CD14-positive monocyte (primary cell): ENCODE data around the gene ARHGEF10L. TPM values are rescaled to one million over a fixed set of nuclear protein-coding genes. Genes with fewer than 3 reads are reported as not detected.

ENCODE experiments used
- DNase-seq, 3 donors: peaks; one replicate each; pipeline ENCODE4 v3.0.0-alpha.2; 2011 to 2022
- H2AFZ ChIP-seq: 2 replicates; pipeline ENCODE4 v1.6.0; 2012; ENCODE audit warnings: mild to moderate bottlenecking, low read depth, low read length, inconsistent platforms; ENCODE audit not compliant: insufficient read depth, poor library complexity, severe bottlenecking
- H3K27ac ChIP-seq, 2 donors: 1 replicate in 1 of 2; 2 replicates in 1 of 2; pipeline ENCODE4 v1.5.1; 2012 to 2013; ENCODE audit warnings: low read length in 2 of 2, control low read depth in 1 of 2, inconsistent platforms in 1 of 2, low read depth in 1 of 2, mild to moderate bottlenecking in 1 of 2
- H3K27me3 ChIP-seq, 2 donors: one replicate each; pipeline versions ENCODE4 v1.6.0 to v1.6.1; 2011 to 2013; ENCODE audit warnings: low read length in 2 of 2; ENCODE audit not compliant: control insufficient read depth in 2 of 2, insufficient read depth in 2 of 2
- H3K36me3 ChIP-seq, 2 donors: replicated peaks in 1 of 2; 1 replicate in 1 of 2; 2 replicates in 1 of 2; pipeline versions ENCODE4 v1.5.1 to v1.6.1; 2012 to 2013; ENCODE audit warnings: low read length in 2 of 2, control low read depth in 1 of 2, inconsistent platforms in 1 of 2, mild to moderate bottlenecking in 1 of 2; ENCODE audit not compliant: insufficient read depth in 2 of 2, control insufficient read depth in 1 of 2
- H3K4me1 ChIP-seq, 2 donors: 1 replicate in 1 of 2; 2 replicates in 1 of 2; pipeline versions ENCODE4 v1.5.1 to v1.6.1; 2012 to 2013; ENCODE audit warnings: low read length in 2 of 2, control low read depth in 1 of 2, inconsistent platforms in 1 of 2, mild to moderate bottlenecking in 1 of 2, moderate library complexity in 1 of 2; ENCODE audit not compliant: insufficient read depth in 2 of 2, control insufficient read depth in 1 of 2
- H3K4me2 ChIP-seq: replicated peaks from 2 replicates; pipeline ENCODE3; 2012; ENCODE audit warnings: low read length, moderate library complexity, mild to moderate bottlenecking; ENCODE audit not compliant: poor library complexity, severe bottlenecking; ENCODE audit errors: extremely low read depth
- H3K4me3 ChIP-seq, 3 experiments: fragments of 200-600 bp in 1 of 3; sonication (generic) in 1 of 3; replicated peaks in 1 of 3; 1 replicate in 2 of 3; 2 replicates in 1 of 3; pipeline ENCODE4 v1.5.1; 2011 to 2013; ENCODE audit warnings: low read length in 3 of 3, mild to moderate bottlenecking in 3 of 3, control low read depth in 2 of 3, low read depth in 2 of 3, inconsistent platforms in 1 of 3, moderate library complexity in 1 of 3
- H3K79me2 ChIP-seq: 2 replicates; pipeline ENCODE4 v1.6.0; 2012; ENCODE audit warnings: mild to moderate bottlenecking, control low read depth, inconsistent platforms, low read length, moderate library complexity; ENCODE audit not compliant: insufficient read depth
- H3K9ac ChIP-seq: 2 replicates; pipeline ENCODE4 v1.6.0; 2017; ENCODE audit warnings: low read length, mild to moderate bottlenecking; ENCODE audit not compliant: insufficient read depth, poor library complexity, severe bottlenecking
- H3K9me3 ChIP-seq, 2 donors: replicated peaks in 1 of 2; 1 replicate in 1 of 2; 2 replicates in 1 of 2; pipeline versions ENCODE4 v1.5.1 to v1.6.1; 2012 to 2013; ENCODE audit warnings: low read length in 2 of 2, control low read depth in 1 of 2; ENCODE audit not compliant: control insufficient read depth in 1 of 2, insufficient read depth in 1 of 2
- H4K20me1 ChIP-seq: 2 replicates; pipeline ENCODE4 v1.6.0; 2012; ENCODE audit warnings: mild to moderate bottlenecking, low read length, control low read depth, moderate library complexity; ENCODE audit not compliant: insufficient read depth
- H3K27ac Mint-ChIP-seq, 7 donors: one replicate each; pipeline ENCODE4 v1.8.0; 2020; ENCODE audit warnings: mild to moderate bottlenecking in 7 of 7, mixed read lengths in 7 of 7, moderate library complexity in 6 of 7, inconsistent platforms in 2 of 7
- H3K27me3 Mint-ChIP-seq, 3 donors: one replicate each; pipeline ENCODE4 v1.8.0; 2021 to 2022; ENCODE audit warnings: low read depth in 3 of 3, mild to moderate bottlenecking in 3 of 3, mixed read lengths in 3 of 3, moderate library complexity in 3 of 3, inconsistent platforms in 1 of 3
- H3K36me3 Mint-ChIP-seq, 2 donors: one replicate each; pipeline ENCODE4 v1.8.0; 2020; ENCODE audit warnings: mixed read lengths in 2 of 2, inconsistent platforms in 1 of 2, mild to moderate bottlenecking in 1 of 2
- H3K4me1 Mint-ChIP-seq: one replicate; pipeline ENCODE4 v1.8.0; 2020; ENCODE audit warnings: mild to moderate bottlenecking, mixed read lengths
- H3K4me3 Mint-ChIP-seq, 2 donors: one replicate each; pipeline ENCODE4 v1.8.0; 2020; ENCODE audit warnings: mild to moderate bottlenecking in 2 of 2, mixed read lengths in 2 of 2, moderate library complexity in 1 of 2
- H3K9me3 Mint-ChIP-seq, 7 donors: one replicate each; pipeline ENCODE4 v1.8.0; 2020 to 2022; ENCODE audit warnings: mixed read lengths in 7 of 7, mild to moderate bottlenecking in 6 of 7, moderate library complexity in 6 of 7, inconsistent platforms in 2 of 7
- CTCF ChIP-seq: fragments of 200-600 bp; IDR thresholded peaks from one replicate; pipeline ENCODE4 v1.8.0; 2022; ENCODE audit warnings: antibody characterized with exemption, mild to moderate bottlenecking
- WGBS: methylation state at CpG from one replicate; pipeline ENCODE4 v1.1.5; 2013; ENCODE audit warnings: missing lambda C conversion rate; ENCODE audit not compliant: insufficient coverage; 5-methylcytosine and 5-hydroxymethylcytosine counted together
- intact Hi-C, 2 donors: fragments of 100-400 bp; cut with micrococcal nuclease; formaldehyde crosslinking; loops; one replicate each; pipeline versions ENCODE4 v1.15.0 to v1.15.1; 2023
- polyA plus RNA-seq, 3 donors: library from polyadenylated mRNA; depleted of rRNA in 1 of 3; unstranded in 2 of 3; stranded (reverse) in 1 of 3; fragments of 300-500 nt in 2 of 3; fragments of >200 nt in 1 of 3; fragmentation: Illumina TruSeq in 2 of 3; gene quantifications; 1 replicate in 2 of 3; 2 replicates in 1 of 3; pipeline ENCODE4 v1.2.3, GENCODE V29; 2012 to 2021

Gene ARHGEF10L
- polyA plus RNA-seq, 3 donors = 20.7 to 95.7 (median 23.7) TPM

DNA sequence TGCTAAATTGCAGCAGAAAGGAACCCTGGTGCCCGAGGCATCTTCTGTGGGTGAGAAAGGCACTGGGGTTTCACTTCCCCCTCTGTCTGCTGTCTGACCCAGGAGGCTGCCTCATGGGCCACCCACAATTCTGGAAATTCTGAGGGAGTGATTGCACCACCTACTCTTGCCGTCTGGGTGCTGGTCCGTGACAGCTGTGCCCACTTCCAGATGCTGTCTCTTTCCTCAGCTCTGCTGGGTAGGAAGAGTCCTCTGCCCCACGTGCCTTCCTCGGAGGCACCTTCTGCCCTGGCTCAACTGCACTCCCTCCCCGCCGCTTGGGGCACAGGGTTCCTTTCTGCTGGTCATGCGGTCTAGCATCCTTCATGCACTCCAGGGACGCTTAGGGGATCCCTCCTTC is 96.3 kb downstream of the ARHGEF10L start:
- Histone ChIP-seq H3K4me1 (peaks cover 96 to 99% of the 10 kb centered on the region in 2 donors), H3K9ac (peak overlapping the region; percentile 58), H2AFZ (no peak overlapping the region), H3K36me3 (peaks cover 79 to 88% of the 10 kb centered on the region in 2 donors), H3K4me3 (peak overlapping the region in 1 of 3 experiments; percentile 52), H3K27me3 (no peaks in the 10 kb centered on the region), H3K27ac (peak overlapping the region; percentile 91), H4K20me1 (no peaks in the 10 kb centered on the region), H3K9me3 (no peaks in the 10 kb centered on the region), H3K79me2 (peaks cover 54% of the 10 kb centered on the region), H3K4me2 (peak overlapping the region; percentile 53)
- intact Hi-C loops = loop anchor here (10.0 kb wide), 1 partner anchor 201 kb away; the partner anchor contains the start of gene RCC2 (in 2 of the 2)
- Mint-ChIP-seq H3K4me1 (peaks cover 94% of the 10 kb centered on the region), H3K27ac (peak overlapping the region; percentile 96 to 100 (median 99)), H3K27me3 (peaks cover 0 to 2% (median 0%) of the 10 kb centered on the region in 3 donors), H3K4me3 (peak overlapping the region in 1 of 2 donors; percentile 35), H3K9me3 (peaks cover 0 to 2% (median 0%) of the 10 kb centered on the region in 7 donors), H3K36me3 (peaks cover 86 to 97% of the 10 kb centered on the region in 2 donors)
- DNase-seq = peak; percentile 96 to 99 (median 98)
- 6% methylated on average over 7 of the region's 9 CpGs for WGBS
- TF ChIP-seq CTCF = no peak

GRCh38 chr1:17636612-17637011 is 97.1 kb downstream of the ARHGEF10L start:
- Histone ChIP-seq H3K27ac (peak overlapping the region; percentile 91), H3K9me3 (no peaks in the 10 kb centered on the region), H2AFZ (no peak overlapping the region), H3K27me3 (no peaks in the 10 kb centered on the region), H4K20me1 (no peaks in the 10 kb centered on the region), H3K9ac (peak overlapping the region; percentile 7), H3K4me3 (peak overlapping the region in 1 of 3 experiments; percentile 24), H3K79me2 (peaks cover 46% of the 10 kb centered on the region), H3K36me3 (peaks cover 81 to 91% of the 10 kb centered on the region in 2 donors), H3K4me1 (peaks cover 90 to 94% of the 10 kb centered on the region in 2 donors), H3K4me2 (no peak overlapping the region)
- peaks cover 89% of the 10 kb centered on the region for H3K4me1 Mint-ChIP-seq
- intact Hi-C loops = loop anchor here (10.0 kb wide), 1 partner anchor 202 kb away; the partner anchor contains the start of gene RCC2 (in 2 of the 2)
- H3K27ac Mint-ChIP-seq = peak overlapping the region; percentile 96 to 100 (median 99)
- peaks cover 0 to 2% (median 0%) of the 10 kb centered on the region in 3 donors for H3K27me3 Mint-ChIP-seq
- H3K9me3 Mint-ChIP-seq = peaks cover 0 to 2% (median 0%) of the 10 kb centered on the region in 7 donors
- 90% methylated on average over 3 of the region's 3 CpGs for WGBS
- H3K36me3 Mint-ChIP-seq = peaks cover 85 to 97% of the 10 kb centered on the region in 2 donors
- no peak for DNase-seq
- no peak for TF ChIP-seq CTCF
- peak overlapping the region; percentile 4 to 7 for H3K4me3 Mint-ChIP-seq
